IPS-18c (cell line): ENCODE data around the gene DZIP1L.

Experiments used
- H3K4me3 ChIP-seq: 2 replicates; pipeline ENCODE4 v1.7.0; 2013; ENCODE audit warnings: low read depth, mild to moderate bottlenecking, low read length, moderate library complexity; ENCODE audit not compliant: insufficient read depth
- H3K9me3 ChIP-seq: one replicate; pipeline ENCODE4 v1.6.1; 2013; ENCODE audit warnings: mild to moderate bottlenecking, low read length, moderate library complexity; ENCODE audit not compliant: control insufficient read depth, insufficient read depth

Gene DZIP1L

DNA sequence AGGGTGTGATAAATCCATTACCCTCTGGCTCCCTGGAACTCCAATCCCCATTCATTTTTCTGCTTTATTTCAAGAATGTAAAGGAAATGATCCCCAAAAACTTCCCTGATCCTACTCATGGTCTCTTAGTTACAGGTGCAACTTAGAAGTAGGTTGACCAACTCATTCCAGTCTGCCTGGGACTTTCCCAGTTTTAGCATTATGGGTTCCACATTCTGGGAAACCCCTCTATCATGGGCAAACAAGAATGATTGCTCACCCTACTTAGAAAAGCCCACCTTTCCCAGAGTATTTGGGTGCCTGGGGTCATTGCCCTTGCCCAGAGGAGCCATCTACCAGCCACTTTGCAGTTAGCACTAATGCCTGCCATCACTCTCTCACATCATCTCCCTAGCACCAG, 89.9 kb downstream of the DZIP1L start:
- Histone ChIP-seq H3K9me3 (no peaks in the 10 kb centered on the region), H3K4me3 (no peak overlapping the region)

- Histone ChIP-seq H3K9me3 (no peaks in the 10 kb centered on the region), H3K4me3 (no peak overlapping the region)
Measured at GRCh38 chr3:138023754-138024153, 91.7 kb downstream of the DZIP1L start.

- H3K9me3 ChIP-seq, result no peaks in the 10 kb centered on the region
- H3K4me3 ChIP-seq, result no peak overlapping the region
Measured at GRCh38 chr3:138019281-138020069, 95.9 kb downstream of the DZIP1L start.

DNA sequence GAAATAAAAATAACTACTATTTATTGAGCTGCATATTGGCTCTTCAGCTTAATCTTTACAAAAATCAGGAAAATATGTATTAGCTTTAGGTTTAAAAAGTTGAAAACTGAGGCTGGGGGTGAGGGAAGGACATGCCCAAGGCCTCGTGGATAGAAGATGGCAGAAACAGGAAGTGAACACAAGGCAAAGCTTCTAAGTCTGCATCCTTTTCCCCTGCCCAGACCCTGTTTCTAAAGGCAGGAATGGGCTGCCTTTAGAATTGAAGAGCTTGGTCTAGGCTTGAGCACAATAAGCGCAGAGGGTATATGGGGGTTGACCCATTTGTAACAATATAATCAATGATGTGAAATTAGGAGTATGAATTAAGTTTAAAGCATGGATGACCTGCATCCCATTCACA, 99.3 kb downstream of the DZIP1L start:
- no peak overlapping the region for H3K4me3 ChIP-seq
- no peaks in the 10 kb centered on the region for H3K9me3 ChIP-seq

DNA sequence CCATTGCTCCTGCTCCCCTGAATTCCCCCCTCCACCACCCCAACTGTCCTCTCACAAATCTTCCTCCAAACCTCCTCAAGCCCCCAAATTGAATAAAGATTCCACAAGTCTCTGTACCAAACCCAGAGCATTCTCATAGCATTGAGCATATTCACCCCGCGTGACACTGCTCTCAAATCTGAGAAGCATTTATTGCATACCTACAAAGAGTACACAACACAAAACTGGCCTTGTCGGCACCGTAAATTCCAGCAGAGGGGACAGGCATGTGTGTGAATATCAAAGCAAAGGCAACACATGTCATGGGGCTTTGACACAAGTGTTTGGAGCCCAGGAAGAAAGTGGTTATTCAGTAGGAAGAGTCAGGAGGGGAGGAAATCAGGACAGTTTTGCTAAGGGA, 102.9 kb downstream of the DZIP1L start:
- H3K9me3 ChIP-seq, result no peaks in the 10 kb centered on the region

More for the DNA sequence above, 102.9 kb downstream of the DZIP1L start:
- H3K4me3 ChIP-seq, result no peak overlapping the region
